HepG2 (cell line): ENCODE data around the gene DPEP2NB.

Experiments
- ETV6 ChIP-seq: sonication (generic); formaldehyde crosslinking; conservative IDR thresholded peaks from 2 replicates; pipeline ENCODE4 v1.4.0; 2020; ENCODE audit warnings: missing genetic modification reagents
- NFYB ChIP-seq: sonication (generic); formaldehyde crosslinking; IDR thresholded peaks from 2 replicates; pipeline ENCODE4 v1.4.0; 2020; ENCODE audit warnings: missing genetic modification reagents
- POLR2AphosphoS2 ChIP-seq: IDR thresholded peaks from 2 replicates; pipeline ENCODE4 v1.6.1; 2011; ENCODE audit warnings: low read depth, low read length, improper control_type of control experiment
- SP1 ChIP-seq, 2 experiments: fragments of 450-650 bp in 1 of 2; sonication (generic) in 1 of 2; formaldehyde crosslinking in 1 of 2; IDR thresholded peaks; 2 replicates each; pipeline versions ENCODE4 v1.4.0 to v1.6.1; 2016 to 2020; ENCODE audit warnings: missing genetic modification reagents in 1 of 2
- TAF15 ChIP-seq: fragments of 200-400 bp; formaldehyde crosslinking; IDR thresholded peaks from one replicate; pipeline ENCODE4 v1.6.1; 2018; ENCODE audit warnings: mild to moderate bottlenecking, low read depth, low read length; ENCODE audit not compliant: poor library complexity, severe bottlenecking
- TEAD3 ChIP-seq: optimal IDR thresholded peaks from 2 replicates; pipeline ENCODE3; 2016; ENCODE audit warnings: borderline replicate concordance
- YY1 ChIP-seq: IDR thresholded peaks from 2 replicates; pipeline ENCODE4 v1.6.1; 2011; ENCODE audit warnings: low read length, low read depth, moderate library complexity, mild to moderate bottlenecking; ENCODE audit not compliant: insufficient read depth, insufficient replicate concordance
- ZNF224 ChIP-seq: sonication (generic); formaldehyde crosslinking; IDR thresholded peaks from 2 replicates; pipeline ENCODE4 v1.5.0; 2020; ENCODE audit warnings: mild to moderate bottlenecking, missing genetic modification reagents
- ZNF256 ChIP-seq: sonication (generic); formaldehyde crosslinking; conservative IDR thresholded peaks from 2 replicates; pipeline ENCODE4 v1.4.0; 2020; ENCODE audit warnings: missing genetic modification reagents
- ZNF354B ChIP-seq: sonication (generic); formaldehyde crosslinking; IDR thresholded peaks from 2 replicates; pipeline ENCODE4 v1.8.0; 2022; ENCODE audit warnings: mild to moderate bottlenecking, missing genetic modification reagents
- ZNF670 ChIP-seq: sonication (generic); formaldehyde crosslinking; IDR thresholded peaks from 2 replicates; pipeline ENCODE4 v1.8.0; 2022; ENCODE audit warnings: mild to moderate bottlenecking, missing genetic modification reagents, borderline replicate concordance
- TF ChIP-seq, protein P1 (sequence below): sonication (generic); formaldehyde crosslinking; conservative IDR thresholded peaks from 2 replicates; pipeline ENCODE4 v1.8.0; 2022; ENCODE audit warnings: mild to moderate bottlenecking, moderate library complexity, missing genetic modification reagents
- TF ChIP-seq, protein P2 (sequence below), 2 experiments: sonication (generic) in 1 of 2; formaldehyde crosslinking in 1 of 2; IDR thresholded peaks; 2 replicates each; pipeline versions ENCODE4 v1.5.1 to v1.6.1; 2011 to 2020; ENCODE audit warnings: borderline replicate concordance in 1 of 2, low read depth in 1 of 2, low read length in 1 of 2, mild to moderate bottlenecking in 1 of 2, missing genetic modification reagents in 1 of 2, moderate library complexity in 1 of 2

DNA sequence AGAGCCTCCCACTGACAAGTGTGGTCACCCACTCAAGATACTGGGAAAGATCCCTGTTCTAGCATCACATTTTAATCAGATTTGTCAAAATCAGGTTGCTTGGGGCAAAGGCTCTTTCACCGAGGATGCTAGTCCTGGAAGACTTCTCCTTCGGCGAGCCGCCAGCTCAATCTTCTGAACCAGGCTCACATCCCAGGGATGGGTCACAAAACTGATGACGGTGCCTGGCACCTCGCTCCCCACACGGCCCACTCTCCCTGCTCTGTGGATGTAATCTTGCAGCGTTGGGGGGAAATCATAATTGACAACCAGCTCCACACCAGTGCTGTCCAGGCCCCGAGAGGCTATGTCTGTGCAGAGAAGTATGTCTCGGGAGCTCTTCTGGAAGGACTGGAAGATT lies 5.8 kb upstream of the DPEP2NB start:
- TF ChIP-seq ZNF670 (CRISPR knock-in tag) (no peak), POLR2AphosphoS2 (no peak), TAF15 (no peak), TEAD3 (CRISPR knock-in tag) (no peak), ZNF224 (no peak), ETV6 (CRISPR knock-in tag) (no peak), NFYB (no peak), SP1 (IDR thresholded peaks at IDR 0.05) (no peak), SP1 (CRISPR knock-in tag; IDR thresholded peaks at IDR 0.05) (no peak), ZNF256 (CRISPR knock-in tag) (no peak), YY1 (no peak), ZNF354B (CRISPR knock-in tag) (no peak)
- TF ChIP-seq, protein P1, sequence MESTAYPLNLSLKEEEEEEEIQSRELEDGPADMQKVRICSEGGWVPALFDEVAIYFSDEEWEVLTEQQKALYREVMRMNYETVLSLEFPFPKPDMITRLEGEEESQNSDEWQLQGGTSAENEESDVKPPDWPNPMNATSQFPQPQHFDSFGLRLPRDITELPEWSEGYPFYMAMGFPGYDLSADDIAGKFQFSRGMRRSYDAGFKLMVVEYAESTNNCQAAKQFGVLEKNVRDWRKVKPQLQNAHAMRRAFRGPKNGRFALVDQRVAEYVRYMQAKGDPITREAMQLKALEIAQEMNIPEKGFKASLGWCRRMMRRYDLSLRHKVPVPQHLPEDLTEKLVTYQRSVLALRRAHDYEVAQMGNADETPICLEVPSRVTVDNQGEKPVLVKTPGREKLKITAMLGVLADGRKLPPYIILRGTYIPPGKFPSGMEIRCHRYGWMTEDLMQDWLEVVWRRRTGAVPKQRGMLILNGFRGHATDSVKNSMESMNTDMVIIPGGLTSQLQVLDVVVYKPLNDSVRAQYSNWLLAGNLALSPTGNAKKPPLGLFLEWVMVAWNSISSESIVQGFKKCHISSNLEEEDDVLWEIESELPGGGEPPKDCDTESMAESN = no peak
- TF ChIP-seq, protein P2, sequence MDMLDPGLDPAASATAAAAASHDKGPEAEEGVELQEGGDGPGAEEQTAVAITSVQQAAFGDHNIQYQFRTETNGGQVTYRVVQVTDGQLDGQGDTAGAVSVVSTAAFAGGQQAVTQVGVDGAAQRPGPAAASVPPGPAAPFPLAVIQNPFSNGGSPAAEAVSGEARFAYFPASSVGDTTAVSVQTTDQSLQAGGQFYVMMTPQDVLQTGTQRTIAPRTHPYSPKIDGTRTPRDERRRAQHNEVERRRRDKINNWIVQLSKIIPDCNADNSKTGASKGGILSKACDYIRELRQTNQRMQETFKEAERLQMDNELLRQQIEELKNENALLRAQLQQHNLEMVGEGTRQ (IDR thresholded peaks at IDR 0.05; ENCODE audit: low read depth, low read length) = no peak
- TF ChIP-seq, protein P2 (CRISPR knock-in tag; IDR thresholded peaks at IDR 0.05; ENCODE audit: borderline replicate concordance) = no peak
